Measurements from ENCODE around the gene PHACTR1. TPM values are rescaled to one million over a fixed set of nuclear protein-coding genes. Genes with fewer than 3 reads are reported as not detected.

The PHACTR1 gene
- total RNA-seq, 4 donors from 2014 or later, result 2.0 to 8.3 (median 4.5) TPM

DNA sequence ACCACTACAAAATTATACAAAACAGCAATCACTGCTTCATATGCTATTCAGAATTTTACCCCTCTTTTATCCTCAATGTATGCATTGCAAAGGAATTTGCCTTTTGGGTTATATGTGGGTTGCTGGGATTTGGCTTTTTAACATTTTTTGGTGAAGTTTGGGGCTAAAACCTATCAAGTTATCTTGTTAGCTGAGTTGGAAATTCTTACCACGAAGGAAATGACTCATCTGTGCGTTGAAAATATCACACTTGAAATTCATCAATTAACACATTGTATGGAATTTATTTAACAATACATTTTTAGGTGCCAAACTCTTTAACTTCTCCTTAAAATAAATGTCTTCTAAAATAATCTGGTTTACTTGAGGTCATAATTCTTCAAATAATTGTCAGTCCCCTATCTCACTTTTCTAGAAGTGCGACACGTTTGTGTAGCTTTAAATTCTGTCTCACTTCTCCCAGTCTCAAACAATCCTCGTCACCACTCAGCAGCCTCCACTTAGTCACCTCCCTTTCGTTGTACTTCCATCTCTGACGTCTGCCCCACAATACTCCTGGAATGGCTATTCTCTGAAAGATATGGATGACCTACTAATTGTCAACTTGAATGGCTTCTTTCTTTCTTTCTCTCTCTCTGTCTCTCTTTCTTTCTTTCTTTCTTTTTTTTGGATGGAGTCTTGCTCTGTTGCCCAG, 88.5 kb downstream of the PHACTR1 start:
- no peaks in the 10 kb centered on the region for H3K4me1 ChIP-seq
- DNase-seq, result no peak
- no peak overlapping the region for H3K4me3 ChIP-seq
- no peaks in the 10 kb centered on the region for H3K9me3 ChIP-seq
- no peaks in the 10 kb centered on the region for H3K27me3 ChIP-seq
- no peak overlapping the region for H3K27ac ChIP-seq
- TF ChIP-seq, protein P1, sequence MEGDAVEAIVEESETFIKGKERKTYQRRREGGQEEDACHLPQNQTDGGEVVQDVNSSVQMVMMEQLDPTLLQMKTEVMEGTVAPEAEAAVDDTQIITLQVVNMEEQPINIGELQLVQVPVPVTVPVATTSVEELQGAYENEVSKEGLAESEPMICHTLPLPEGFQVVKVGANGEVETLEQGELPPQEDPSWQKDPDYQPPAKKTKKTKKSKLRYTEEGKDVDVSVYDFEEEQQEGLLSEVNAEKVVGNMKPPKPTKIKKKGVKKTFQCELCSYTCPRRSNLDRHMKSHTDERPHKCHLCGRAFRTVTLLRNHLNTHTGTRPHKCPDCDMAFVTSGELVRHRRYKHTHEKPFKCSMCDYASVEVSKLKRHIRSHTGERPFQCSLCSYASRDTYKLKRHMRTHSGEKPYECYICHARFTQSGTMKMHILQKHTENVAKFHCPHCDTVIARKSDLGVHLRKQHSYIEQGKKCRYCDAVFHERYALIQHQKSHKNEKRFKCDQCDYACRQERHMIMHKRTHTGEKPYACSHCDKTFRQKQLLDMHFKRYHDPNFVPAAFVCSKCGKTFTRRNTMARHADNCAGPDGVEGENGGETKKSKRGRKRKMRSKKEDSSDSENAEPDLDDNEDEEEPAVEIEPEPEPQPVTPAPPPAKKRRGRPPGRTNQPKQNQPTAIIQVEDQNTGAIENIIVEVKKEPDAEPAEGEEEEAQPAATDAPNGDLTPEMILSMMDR (IDR thresholded peaks at IDR 0.05), result no peak
- no peak for TF ChIP-seq POLR2A (IDR thresholded peaks at IDR 0.05)
- intact Hi-C loops (cut with DNase I; ENCODE audit: low total_unique reads), result no loop called here
- H3K36me3 ChIP-seq, result no peaks in the 10 kb centered on the region

DNA sequence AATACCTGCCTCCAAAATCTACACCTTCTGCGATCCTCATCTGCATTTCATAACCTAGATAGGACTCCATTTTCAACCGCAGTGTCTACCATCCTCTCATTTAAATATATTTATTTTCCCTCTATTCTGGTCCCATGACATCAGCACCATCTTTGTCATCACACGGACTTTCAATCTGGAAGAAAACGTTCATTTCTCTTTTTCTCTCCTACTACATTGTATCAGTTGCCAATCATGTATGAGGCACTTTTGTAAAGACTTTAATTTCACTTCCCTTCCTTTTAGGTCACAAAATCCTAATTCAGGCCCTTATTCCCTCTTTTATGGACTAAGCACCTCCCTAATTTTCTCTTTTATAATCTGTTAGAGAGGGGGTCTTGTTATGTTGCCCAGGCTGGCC, 89.6 kb downstream of the PHACTR1 start:
- no peak overlapping the region for H3K27ac ChIP-seq
- no peak overlapping the region for H3K4me3 ChIP-seq
- H3K4me1 ChIP-seq, result no peaks in the 10 kb centered on the region
- H3K36me3 ChIP-seq, result no peaks in the 10 kb centered on the region
- intact Hi-C loops (cut with DNase I; ENCODE audit: low total_unique reads), result no loop called here
- no peak for TF ChIP-seq POLR2A (IDR thresholded peaks at IDR 0.05)
- TF ChIP-seq, protein P1 (IDR thresholded peaks at IDR 0.05), result no peak
- H3K27me3 ChIP-seq, result no peaks in the 10 kb centered on the region
- no peaks in the 10 kb centered on the region for H3K9me3 ChIP-seq
- DNase-seq, result no peak

DNA sequence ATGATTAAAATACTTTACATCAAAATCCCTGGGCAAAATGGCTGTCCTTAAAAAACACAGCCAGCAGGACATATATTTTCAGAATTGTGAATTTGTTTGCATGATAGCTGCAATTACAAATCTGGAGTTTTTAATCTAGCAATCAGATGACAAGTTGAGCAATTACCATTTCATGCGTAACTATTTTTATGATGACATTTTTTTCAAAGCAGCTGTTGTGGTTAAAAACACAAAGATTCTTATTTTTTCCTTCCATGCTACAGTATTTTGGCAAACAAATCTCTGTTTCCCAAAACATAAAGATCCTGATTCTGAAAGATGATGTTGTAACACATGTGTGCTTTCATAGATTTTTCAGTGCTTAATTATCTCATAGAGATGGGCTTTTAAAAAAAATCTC, 90.2 kb downstream of the PHACTR1 start:
- Histone ChIP-seq H3K27ac (no peak overlapping the region), H3K36me3 (no peaks in the 10 kb centered on the region), H3K4me1 (no peaks in the 10 kb centered on the region), H3K9me3 (no peaks in the 10 kb centered on the region), H3K4me3 (no peak overlapping the region), H3K27me3 (no peaks in the 10 kb centered on the region)
- TF ChIP-seq, protein P1 (IDR thresholded peaks at IDR 0.05), result no peak
- no peak for TF ChIP-seq POLR2A (IDR thresholded peaks at IDR 0.05)
- intact Hi-C loops (cut with DNase I; ENCODE audit: low total_unique reads), result no loop called here
- DNase-seq, result no peak

DNA sequence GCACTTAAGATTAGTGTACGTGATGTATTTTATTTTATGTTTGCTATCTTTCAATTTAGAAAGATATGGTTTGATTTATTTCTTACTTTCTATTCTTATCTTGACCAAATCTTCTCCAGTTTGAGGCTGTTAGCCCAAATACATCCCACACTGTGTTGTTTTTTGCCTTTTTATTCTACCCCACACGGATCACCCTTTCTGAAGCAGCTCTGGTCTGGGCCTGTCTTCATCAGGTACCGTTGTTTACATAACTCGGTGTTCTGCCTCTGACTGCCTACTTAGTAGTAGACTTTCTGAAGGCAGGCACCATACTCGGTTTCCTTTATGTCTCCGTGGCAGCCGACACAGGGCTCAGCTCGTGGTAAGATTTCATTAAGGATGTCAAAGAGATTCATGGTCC, 95.0 kb downstream of the PHACTR1 start:
- Histone ChIP-seq H3K36me3 (no peaks in the 10 kb centered on the region), H3K27me3 (no peaks in the 10 kb centered on the region), H3K27ac (no peak overlapping the region), H3K4me3 (no peak overlapping the region), H3K4me1 (no peaks in the 10 kb centered on the region), H3K9me3 (no peaks in the 10 kb centered on the region)
- no peak for DNase-seq
- intact Hi-C loops (cut with DNase I; ENCODE audit: low total_unique reads), result no loop called here
- TF ChIP-seq, protein P1 (IDR thresholded peaks at IDR 0.05), result no peak
- TF ChIP-seq POLR2A (IDR thresholded peaks at IDR 0.05), result no peak

DNA sequence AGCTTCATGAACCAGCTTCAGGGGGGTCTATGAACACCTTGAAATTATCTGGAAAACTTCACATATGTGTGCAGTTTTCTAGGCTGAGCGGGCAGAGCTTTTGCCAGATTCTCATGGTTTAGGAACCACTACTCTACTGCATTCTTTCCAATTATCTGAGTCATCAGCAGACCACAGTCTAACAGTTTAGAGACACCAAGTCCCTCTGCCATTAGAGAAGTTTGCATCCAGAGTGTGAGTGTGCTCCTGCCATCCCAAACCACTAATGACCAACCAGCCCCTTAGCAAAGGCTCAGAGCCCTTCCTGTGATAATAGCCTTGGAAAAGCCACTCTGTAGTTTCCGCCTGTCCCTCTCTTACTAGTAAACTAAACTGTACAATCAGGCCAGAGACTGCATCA, 96.8 kb downstream of the PHACTR1 start:
- H3K4me1 ChIP-seq, result no peaks in the 10 kb centered on the region
- H3K27ac ChIP-seq, result no peak overlapping the region
- H3K36me3 ChIP-seq, result no peaks in the 10 kb centered on the region
- no peak for DNase-seq
- no peak for TF ChIP-seq POLR2A (IDR thresholded peaks at IDR 0.05)
- TF ChIP-seq, protein P1 (IDR thresholded peaks at IDR 0.05), result no peak
- no peak overlapping the region for H3K4me3 ChIP-seq
- intact Hi-C loops (cut with DNase I; ENCODE audit: low total_unique reads), result no loop called here
- no peaks in the 10 kb centered on the region for H3K27me3 ChIP-seq
- no peaks in the 10 kb centered on the region for H3K9me3 ChIP-seq
